B cell (primary cell): ENCODE results near the gene MCF2L. TPM values are rescaled to one million over a fixed set of nuclear protein-coding genes. Genes with fewer than 3 reads are reported as not detected.

Experiments
- ATAC-seq: fragments of 200-7000 bp; cut with Tn5 transposase; one replicate; pipeline ENCODE4 v1.10.0; 2021; ENCODE audit warnings: low read depth, mild to moderate bottlenecking, moderate number of reproducible peaks, moderate library complexity
- CTCF ChIA-PET: fragments of 350-600 bp; sonication (Branson Sonifier 250); formaldehyde crosslinking; loops from one replicate; lab custom pipeline; 2021; ENCODE audit warnings: antibody characterized with exemption, inconsistent platforms; lab: Charles Lee
- POLR2A ChIA-PET: fragments of 350-600 bp; sonication (Branson Sonifier 250); formaldehyde crosslinking; loops from one replicate; lab custom pipeline; 2021; ENCODE audit warnings: antibody characterized with exemption; lab: Charles Lee
- DNase-seq: peaks from one replicate; pipeline ENCODE4 v3.0.0; 2013
- H2AFZ ChIP-seq: 2 replicates; pipeline ENCODE4 v1.6.1; 2012; ENCODE audit warnings: mild to moderate bottlenecking, low read depth, low read length; ENCODE audit not compliant: insufficient read depth, poor library complexity, severe bottlenecking
- H3K27ac ChIP-seq, 2 donors: 1 replicate in 1 of 2; 2 replicates in 1 of 2; pipeline ENCODE4 v1.5.1; 2012 to 2013; ENCODE audit warnings: low read length in 2 of 2, mild to moderate bottlenecking in 2 of 2, moderate library complexity in 1 of 2
- H3K27me3 ChIP-seq, 4 experiments: fragments of 200-600 bp in 1 of 4; sonication (generic) in 1 of 4; replicated peaks in 1 of 4; 1 replicate in 2 of 4; 2 replicates in 2 of 4; pipeline versions ENCODE4 v1.6.1 to v1.7.0; 2013 to 2016; ENCODE audit warnings: low read length in 3 of 4, mild to moderate bottlenecking in 2 of 4, mixed read lengths in 1 of 4, moderate library complexity in 1 of 4; ENCODE audit not compliant: insufficient read depth in 4 of 4, control insufficient read depth in 3 of 4; ENCODE audit errors: control extremely low read depth in 1 of 4
- H3K36me3 ChIP-seq, 2 experiments: replicated peaks in 1 of 2; 1 replicate in 1 of 2; 2 replicates in 1 of 2; pipeline versions ENCODE4 v1.6.1 to v1.7.1; 2013; ENCODE audit warnings: low read length in 1 of 2; ENCODE audit not compliant: insufficient read depth in 2 of 2, control insufficient read depth in 1 of 2; ENCODE audit errors: control extremely low read depth in 1 of 2, extremely low read depth in 1 of 2
- H3K4me1 ChIP-seq, 2 donors: fragments of 200-600 bp in 1 of 2; sonication (generic) in 1 of 2; 1 replicate in 1 of 2; 2 replicates in 1 of 2; pipeline versions ENCODE4 v1.5.1 to v1.6.1; 2013 to 2017; ENCODE audit warnings: low read length in 2 of 2; ENCODE audit not compliant: control insufficient read depth in 2 of 2, insufficient read depth in 2 of 2
- H3K4me2 ChIP-seq: replicated peaks from 2 replicates; pipeline ENCODE3; 2012; ENCODE audit warnings: mild to moderate bottlenecking, low read depth, low read length; ENCODE audit not compliant: poor library complexity, severe bottlenecking
- H3K4me3 ChIP-seq, 5 experiments: fragments of 200-600 bp in 1 of 5; sonication (generic) in 1 of 5; 1 replicate in 3 of 5; 2 replicates in 2 of 5; pipeline versions ENCODE4 v1.5.1 to v1.7.0; 2011 to 2016; ENCODE audit warnings: low read length in 4 of 5, mild to moderate bottlenecking in 4 of 5, low read depth in 2 of 5, control low read depth in 1 of 5, moderate library complexity in 1 of 5; ENCODE audit not compliant: insufficient read depth in 1 of 5; ENCODE audit errors: control extremely low read depth in 1 of 5, extremely low read depth in 1 of 5
- H3K79me2 ChIP-seq: fragments of 200-600 bp; sonication (generic); one replicate; pipeline ENCODE4 v1.6.0; 2016; ENCODE audit warnings: low read length; ENCODE audit not compliant: control insufficient read depth, insufficient read depth
- H3K9ac ChIP-seq: fragments of 200-600 bp; sonication (generic); 2 replicates; pipeline ENCODE4 v1.6.1; 2017; ENCODE audit warnings: mild to moderate bottlenecking, low read length, moderate library complexity
- H3K9me3 ChIP-seq, 3 donors: one replicate each; pipeline versions ENCODE4 v1.6.1 to v1.7.1; 2013; ENCODE audit warnings: low read length in 2 of 3; ENCODE audit not compliant: control insufficient read depth in 2 of 3, insufficient read depth in 1 of 3; ENCODE audit errors: control extremely low read depth in 1 of 3
- H4K20me1 ChIP-seq: 2 replicates; pipeline ENCODE4 v1.6.0; 2012; ENCODE audit warnings: mild to moderate bottlenecking, low read length; ENCODE audit not compliant: insufficient read depth, control insufficient read depth, poor library complexity, severe bottlenecking
- H3K27ac Mint-ChIP-seq: one replicate; pipeline ENCODE4 v1.8.0; 2021; ENCODE audit warnings: mixed read lengths
- H3K27me3 Mint-ChIP-seq: one replicate; pipeline ENCODE4 v1.8.0; 2021; ENCODE audit warnings: mixed read lengths
- H3K4me1 Mint-ChIP-seq: one replicate; pipeline ENCODE4 v1.8.0; 2021; ENCODE audit warnings: mixed read lengths
- H3K4me3 Mint-ChIP-seq: one replicate; pipeline ENCODE4 v1.8.0; 2021; ENCODE audit warnings: mixed read lengths
- H3K9me3 Mint-ChIP-seq: one replicate; pipeline ENCODE4 v1.8.0; 2022; ENCODE audit warnings: mixed read lengths; ENCODE audit not compliant: insufficient read depth
- EZH2 ChIP-seq: IDR thresholded peaks from 2 replicates; pipeline ENCODE4 v1.6.1; 2012; ENCODE audit warnings: borderline replicate concordance, low read depth, mild to moderate bottlenecking, moderate library complexity, low read length; ENCODE audit not compliant: insufficient read depth, poor library complexity, severe bottlenecking
- WGBS: methylation state at CpG from one replicate; pipeline ENCODE4 v1.1.5; 2013; ENCODE audit warnings: missing lambda C conversion rate; ENCODE audit not compliant: insufficient coverage; 5-methylcytosine and 5-hydroxymethylcytosine counted together
- intact Hi-C: fragments of 100-400 bp; cut with micrococcal nuclease; formaldehyde crosslinking; loops from one replicate; pipeline ENCODE4 v1.10.0; 2022
- polyA plus RNA-seq: library from polyadenylated mRNA; depleted of rRNA; stranded (reverse); fragments of >200 nt; gene quantifications from 2 replicates; pipeline ENCODE4 v1.2.3, GENCODE V29; 2012
- total RNA-seq, 2 donors: library from RNA; stranded (reverse); fragments of 120-200 nt in 1 of 2; gene quantifications; 1 replicate in 1 of 2; 2 replicates in 1 of 2; pipeline versions ENCODE4 v1.2.3 to v1.2.4, GENCODE V29; 2013 to 2022
- TF ChIP-seq, protein P1 (sequence below): fragments of 200-600 bp; IDR thresholded peaks from one replicate; pipeline ENCODE4 v1.8.0; 2022; ENCODE audit warnings: antibody characterized with exemption, mild to moderate bottlenecking

The MCF2L gene
- total and polyA plus RNA-seq, 2 donors (not counting 1 experiment from before 2014, with no cell fraction given) = 3.7 to 8.2 TPM

DNA sequence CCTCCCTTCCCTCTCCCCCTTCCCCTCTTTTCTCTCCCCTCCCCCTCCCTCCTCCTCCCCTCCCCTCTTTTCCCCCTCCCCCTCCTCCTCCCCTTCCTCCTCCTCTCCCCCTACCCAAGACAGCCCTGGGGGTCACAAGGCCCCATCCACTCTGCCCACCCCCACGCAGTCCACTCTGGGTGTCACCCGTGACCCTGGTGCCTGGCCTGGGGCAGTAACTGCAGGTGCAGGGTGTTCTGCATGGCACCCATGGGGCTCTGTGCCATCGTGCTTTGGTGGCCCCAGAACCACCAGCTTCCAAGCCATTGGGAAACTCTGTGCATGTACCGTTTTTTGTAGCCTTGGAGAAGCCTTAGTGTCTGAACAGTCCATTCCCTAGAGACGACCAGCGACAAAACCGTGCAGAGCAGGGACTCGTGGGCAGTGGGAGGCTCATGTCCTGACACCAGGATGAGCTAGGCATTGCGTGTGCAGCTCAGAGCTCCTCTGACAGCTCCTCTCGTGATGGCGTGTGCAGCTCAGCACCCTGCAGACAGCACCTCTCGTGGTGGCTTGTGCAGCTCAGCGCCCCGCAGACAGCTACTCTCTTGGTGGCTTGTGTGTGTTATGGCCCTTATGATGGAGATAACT is 92.9 kb downstream of the MCF2L start:
- no peak overlapping the region for H3K27ac Mint-ChIP-seq
- CTCF ChIA-PET = no interaction called here

DNA sequence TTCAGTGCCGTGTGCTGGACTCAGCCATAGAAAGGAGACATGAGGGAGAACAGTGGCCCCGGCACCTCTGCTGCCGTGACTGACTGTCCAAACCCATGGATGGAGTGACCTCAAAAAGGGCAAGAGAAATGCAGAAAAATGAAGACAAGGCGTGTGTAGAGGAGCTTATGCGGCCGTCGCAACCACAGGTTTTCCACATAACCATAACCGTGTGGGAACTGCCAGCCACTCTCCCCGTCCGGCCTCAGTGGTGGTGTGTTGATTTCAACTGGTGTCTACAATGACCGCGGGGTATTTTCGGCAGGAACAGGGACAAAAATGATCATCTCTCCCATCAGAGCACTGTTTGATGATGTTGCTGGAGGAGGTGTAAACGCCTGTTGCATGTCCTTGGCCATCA is 93.7 kb downstream of the MCF2L start:
- no peaks in the 10 kb centered on the region for H4K20me1 ChIP-seq
- peaks cover 0 to 15% (median 0%) of the 10 kb centered on the region in 3 donors for H3K9me3 ChIP-seq
- Mint-ChIP-seq H3K27me3 (no peaks in the 10 kb centered on the region), H3K4me1 (no peaks in the 10 kb centered on the region), H3K9me3 (no peaks in the 10 kb centered on the region), H3K27ac (no peak overlapping the region), H3K4me3 (no peak overlapping the region)
- H3K9ac ChIP-seq = no peak overlapping the region
- no peak for DNase-seq
- H3K4me2 ChIP-seq = no peak overlapping the region
- no peaks in the 10 kb centered on the region for H3K4me1 ChIP-seq
- intact Hi-C loops = no loop called here
- ChIA-PET POLR2A (no interaction called here), CTCF (no interaction called here)
- no peak overlapping the region for H3K27ac ChIP-seq
- no peaks in the 10 kb centered on the region for H3K36me3 ChIP-seq
- H3K27me3 ChIP-seq = no peaks in the 10 kb centered on the region
- ATAC-seq = no peak
- no peaks in the 10 kb centered on the region for H3K79me2 ChIP-seq
- whole genome bisulfite sequencing = 96% methylated on average over 7 of the region's 14 CpGs
- no peak overlapping the region for H3K4me3 ChIP-seq
- TF ChIP-seq EZH2 = no peak
- TF ChIP-seq, protein P1, sequence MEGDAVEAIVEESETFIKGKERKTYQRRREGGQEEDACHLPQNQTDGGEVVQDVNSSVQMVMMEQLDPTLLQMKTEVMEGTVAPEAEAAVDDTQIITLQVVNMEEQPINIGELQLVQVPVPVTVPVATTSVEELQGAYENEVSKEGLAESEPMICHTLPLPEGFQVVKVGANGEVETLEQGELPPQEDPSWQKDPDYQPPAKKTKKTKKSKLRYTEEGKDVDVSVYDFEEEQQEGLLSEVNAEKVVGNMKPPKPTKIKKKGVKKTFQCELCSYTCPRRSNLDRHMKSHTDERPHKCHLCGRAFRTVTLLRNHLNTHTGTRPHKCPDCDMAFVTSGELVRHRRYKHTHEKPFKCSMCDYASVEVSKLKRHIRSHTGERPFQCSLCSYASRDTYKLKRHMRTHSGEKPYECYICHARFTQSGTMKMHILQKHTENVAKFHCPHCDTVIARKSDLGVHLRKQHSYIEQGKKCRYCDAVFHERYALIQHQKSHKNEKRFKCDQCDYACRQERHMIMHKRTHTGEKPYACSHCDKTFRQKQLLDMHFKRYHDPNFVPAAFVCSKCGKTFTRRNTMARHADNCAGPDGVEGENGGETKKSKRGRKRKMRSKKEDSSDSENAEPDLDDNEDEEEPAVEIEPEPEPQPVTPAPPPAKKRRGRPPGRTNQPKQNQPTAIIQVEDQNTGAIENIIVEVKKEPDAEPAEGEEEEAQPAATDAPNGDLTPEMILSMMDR = no peak
- H2AFZ ChIP-seq = no peak overlapping the region

More for the DNA sequence above, 92.9 kb downstream of the MCF2L start:
- H3K4me3 Mint-ChIP-seq = no peak overlapping the region
- intact Hi-C loops = no loop called here
- ATAC-seq (no peak), DNase-seq (no peak)
- Histone ChIP-seq H3K36me3 (no peaks in the 10 kb centered on the region), H3K9me3 (peaks cover 0 to 23% (median 0%) of the 10 kb centered on the region in 3 donors), H3K4me1 (no peaks in the 10 kb centered on the region), H3K27me3 (no peaks in the 10 kb centered on the region), H4K20me1 (no peaks in the 10 kb centered on the region), H2AFZ (no peak overlapping the region), H3K27ac (no peak overlapping the region), H3K4me2 (no peak overlapping the region), H3K79me2 (no peaks in the 10 kb centered on the region), H3K9ac (no peak overlapping the region), H3K4me3 (no peak overlapping the region)
- POLR2A ChIA-PET = no interaction called here
- WGBS = 88% methylated on average over 8 of the region's 14 CpGs
- no peak for TF ChIP-seq EZH2
- TF ChIP-seq, protein P1 = no peak
- no peaks in the 10 kb centered on the region for H3K4me1 Mint-ChIP-seq
- H3K9me3 Mint-ChIP-seq = no peaks in the 10 kb centered on the region
- H3K27me3 Mint-ChIP-seq = no peaks in the 10 kb centered on the region
